Spleen (tissue), 7 donors: Measurements from ENCODE around the gene RAB3A.

Experiments
- CTCF ChIP-seq, 11 experiments: fragments of 200-600 bp in 7 of 11; fragments of 450-650 bp in 4 of 11; sonication (generic) in 4 of 11; IDR thresholded peaks in 8 of 11; conservative IDR thresholded peaks in 3 of 11; 1 replicate in 7 of 11; 2 replicates in 4 of 11; pipeline versions ENCODE4 v1.4.0 to v1.8.0; 2016 to 2021; ENCODE audit warnings: antibody characterized with exemption in 11 of 11, inconsistent platforms in 4 of 11, mild to moderate bottlenecking in 1 of 11
- POLR2A ChIP-seq, 3 donors: fragments of 450-650 bp; IDR thresholded peaks; one replicate each; pipeline ENCODE4 v1.5.1; 2017; ENCODE audit warnings: antibody characterized with exemption in 3 of 3, mild to moderate bottlenecking in 1 of 3
- POLR2AphosphoS5 ChIP-seq, 3 donors: sonication (generic); formaldehyde crosslinking; IDR thresholded peaks; one replicate each; pipeline ENCODE4 v1.5.1; 2017; ENCODE audit warnings: antibody characterized with exemption in 3 of 3
- donor health status: DM: no; HTN: no; CAD: no; lungs with moderate emphysema.
- donor health status: DM: no; HTN: no; CAD: no.
- donor health status: DM: no; HTN: no; CAD: no.

GRCh38 chr19:18159810-18160209 is 44.0 kb downstream of the RAB3A start:
- TF ChIP-seq POLR2A (IDR thresholded peaks at IDR 0.05) (no peak), POLR2AphosphoS5 (IDR thresholded peaks at IDR 0.05) (no peak), CTCF (IDR thresholded peaks at IDR 0.05 in 8 of 11, conservative IDR thresholded peaks at IDR 0.05 in 3 of 11) (no peak)
